HFFc6 (cell line): ENCODE measurements around the gene UAP1L1. TPM values are rescaled to one million over a fixed set of nuclear protein-coding genes. Genes with fewer than 3 reads are reported as not detected.

ENCODE experiments used
- DNase-seq: peaks from one replicate; pipeline ENCODE4 v3.0.0-alpha.2; 2018
- H3K27ac Mint-ChIP-seq: 2 replicates; pipeline ENCODE4 v1.8.0; 2020; ENCODE audit warnings: mild to moderate bottlenecking, mixed read lengths
- H3K27me3 Mint-ChIP-seq: 2 replicates; pipeline ENCODE4 v1.8.0; 2021; ENCODE audit warnings: mild to moderate bottlenecking, moderate library complexity, mixed read lengths; ENCODE audit not compliant: insufficient read depth
- H3K36me3 Mint-ChIP-seq: 2 replicates; pipeline ENCODE4 v1.8.0; 2021; ENCODE audit warnings: low read depth, mixed read lengths
- H3K4me1 Mint-ChIP-seq: 2 replicates; pipeline ENCODE4 v1.8.0; 2020; ENCODE audit warnings: low read depth, mixed read lengths
- H3K4me3 Mint-ChIP-seq: 2 replicates; pipeline ENCODE4 v1.8.0; 2020; ENCODE audit warnings: mild to moderate bottlenecking, moderate library complexity, mixed read lengths
- H3K9me3 Mint-ChIP-seq: 2 replicates; pipeline ENCODE4 v1.8.0; 2020; ENCODE audit warnings: mild to moderate bottlenecking, mixed read lengths
- total RNA-seq, 6 experiments: library from RNA; stranded (reverse); fragmentation: NEBNext Ultra II Directional; extraction: Animal tissue kit (Norgen Biotek cat#: 25700); gene quantifications; 2 replicates in 1 of 6; 3 replicates in 5 of 6; pipeline ENCODE4 v1.2.3, GENCODE V29; 2021
- TF ChIP-seq, protein P1 (sequence below): fragments of 200-600 bp; sonication (generic); IDR thresholded peaks from 2 replicates; pipeline ENCODE4 v1.5.0; 2021; ENCODE audit warnings: antibody characterized with exemption, mild to moderate bottlenecking

Gene UAP1L1
- total RNA-seq, 6 experiments from 2014 or later: 9.4 to 13.1 (median 10.6) TPM

DNA sequence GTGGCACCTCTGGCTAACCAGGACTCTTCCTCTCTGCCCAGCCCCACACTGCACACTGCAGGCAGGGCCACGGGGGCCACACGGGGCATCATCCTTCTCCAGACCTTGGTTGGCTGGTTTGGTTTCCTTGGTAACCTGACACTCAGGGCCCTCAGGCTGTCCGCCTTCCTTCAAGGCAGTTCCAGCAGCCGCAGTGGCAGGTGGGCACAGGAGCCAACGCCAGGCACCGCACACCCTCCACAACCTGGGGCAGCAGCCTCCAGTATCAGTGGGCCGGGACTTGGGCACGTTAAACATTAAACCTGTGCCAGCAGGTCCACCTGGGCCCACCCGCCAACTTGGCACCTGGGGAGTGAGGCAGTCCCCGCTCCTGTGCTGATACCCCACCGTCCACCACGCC lies 33.3 kb upstream of the UAP1L1 start:
- TF ChIP-seq, protein P1, sequence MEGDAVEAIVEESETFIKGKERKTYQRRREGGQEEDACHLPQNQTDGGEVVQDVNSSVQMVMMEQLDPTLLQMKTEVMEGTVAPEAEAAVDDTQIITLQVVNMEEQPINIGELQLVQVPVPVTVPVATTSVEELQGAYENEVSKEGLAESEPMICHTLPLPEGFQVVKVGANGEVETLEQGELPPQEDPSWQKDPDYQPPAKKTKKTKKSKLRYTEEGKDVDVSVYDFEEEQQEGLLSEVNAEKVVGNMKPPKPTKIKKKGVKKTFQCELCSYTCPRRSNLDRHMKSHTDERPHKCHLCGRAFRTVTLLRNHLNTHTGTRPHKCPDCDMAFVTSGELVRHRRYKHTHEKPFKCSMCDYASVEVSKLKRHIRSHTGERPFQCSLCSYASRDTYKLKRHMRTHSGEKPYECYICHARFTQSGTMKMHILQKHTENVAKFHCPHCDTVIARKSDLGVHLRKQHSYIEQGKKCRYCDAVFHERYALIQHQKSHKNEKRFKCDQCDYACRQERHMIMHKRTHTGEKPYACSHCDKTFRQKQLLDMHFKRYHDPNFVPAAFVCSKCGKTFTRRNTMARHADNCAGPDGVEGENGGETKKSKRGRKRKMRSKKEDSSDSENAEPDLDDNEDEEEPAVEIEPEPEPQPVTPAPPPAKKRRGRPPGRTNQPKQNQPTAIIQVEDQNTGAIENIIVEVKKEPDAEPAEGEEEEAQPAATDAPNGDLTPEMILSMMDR: no peak
- peaks cover 6% of the 10 kb centered on the region; the same call in 1 of the 2 replicates for H3K4me1 Mint-ChIP-seq
- H3K27ac Mint-ChIP-seq: no peak overlapping the region

DNA sequence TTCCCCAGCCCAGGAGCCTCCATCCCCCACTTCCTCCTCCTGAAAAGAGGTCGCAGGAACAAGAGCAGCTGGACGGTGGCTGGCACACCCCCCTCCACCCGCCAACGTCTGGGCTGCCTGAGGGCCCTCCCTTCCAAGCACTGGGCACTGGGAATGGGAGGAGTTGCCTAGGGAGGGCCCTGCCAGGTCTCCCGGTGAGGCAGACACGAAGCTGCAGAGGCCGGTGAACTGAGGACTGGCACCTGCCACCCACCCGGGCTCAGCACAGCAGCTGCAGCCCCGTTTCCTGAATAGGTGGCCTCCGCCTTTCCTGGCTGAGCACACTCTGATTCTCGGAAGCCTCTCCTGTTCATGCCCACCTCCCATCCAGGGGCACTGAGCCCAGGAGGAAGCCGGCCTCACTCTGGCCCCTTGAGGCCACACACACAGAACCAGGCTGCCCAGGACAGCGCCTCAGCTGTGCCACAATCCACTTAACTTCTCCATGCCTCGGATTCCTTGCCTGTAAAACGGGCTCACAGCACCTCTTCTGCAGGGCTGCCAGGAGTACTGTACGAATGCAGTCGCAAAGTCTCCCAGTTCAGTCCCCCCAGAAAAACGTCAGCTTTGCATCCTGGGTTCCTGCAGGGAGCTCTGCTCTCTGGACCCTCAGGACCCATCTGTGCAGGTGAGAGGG lies 32.7 kb upstream of the UAP1L1 start:
- Mint-ChIP-seq H3K27me3 (peaks cover 6% of the 10 kb centered on the region), H3K27ac (no peak overlapping the region), H3K4me1 (peaks cover 6% of the 10 kb centered on the region; the same call in 1 of the 2 replicates), H3K36me3 (no peaks in the 10 kb centered on the region), H3K4me3 (peak overlapping the region; percentile 85), H3K9me3 (no peaks in the 10 kb centered on the region)
- TF ChIP-seq, protein P1: no peak
- DNase-seq: no peak

More for the DNA sequence above, 33.3 kb upstream of the UAP1L1 start:
- H3K36me3 Mint-ChIP-seq: no peaks in the 10 kb centered on the region
- peaks cover 3% of the 10 kb centered on the region for H3K27me3 Mint-ChIP-seq
- H3K9me3 Mint-ChIP-seq: no peaks in the 10 kb centered on the region
- no peak overlapping the region for H3K4me3 Mint-ChIP-seq
- no peak for DNase-seq

DNA sequence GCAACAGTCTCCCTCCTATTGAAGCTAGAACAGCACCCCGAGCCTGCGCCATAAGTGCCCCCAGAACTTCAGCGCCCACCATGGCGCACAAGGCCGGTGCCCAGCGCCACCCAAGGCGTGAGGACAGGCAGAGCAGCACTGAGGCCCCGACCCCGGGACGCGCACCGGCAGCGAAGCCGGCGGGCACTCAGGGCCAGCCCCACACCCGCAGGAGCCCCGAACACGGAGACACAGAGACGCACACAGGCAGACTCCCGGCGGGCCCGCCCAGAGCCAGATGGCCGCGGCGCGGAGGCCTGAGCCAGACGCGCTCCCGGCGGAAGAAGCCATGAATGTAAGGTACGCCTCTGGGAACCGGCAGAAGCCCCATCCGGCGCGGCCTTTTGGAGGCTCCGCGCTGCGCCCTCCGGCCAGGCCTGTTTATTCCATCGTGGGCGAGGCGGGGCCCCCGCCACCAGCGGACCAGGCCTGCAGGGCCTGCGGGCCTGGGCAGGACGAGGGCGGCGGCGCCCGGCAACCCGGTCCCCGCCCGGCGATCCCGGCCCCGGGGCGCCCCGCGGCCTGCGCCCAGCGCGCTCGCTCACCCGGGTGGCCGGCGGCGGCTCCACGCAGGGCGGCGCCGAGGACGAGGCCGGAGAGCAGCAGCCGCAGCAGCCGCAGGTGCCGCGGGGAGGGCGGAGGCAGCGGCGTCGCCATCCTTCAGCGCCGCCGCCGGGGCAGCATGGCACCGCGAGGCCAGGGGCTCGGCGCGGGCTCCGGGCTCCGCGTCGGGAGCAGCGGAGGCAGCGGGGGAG lies 31.8 kb upstream of the UAP1L1 start:
- Mint-ChIP-seq H3K9me3 (no peaks in the 10 kb centered on the region), H3K4me3 (peak overlapping the region; percentile 85), H3K27ac (no peak overlapping the region; the same call in 1 of the 2 replicates), H3K27me3 (peaks cover 8% of the 10 kb centered on the region), H3K4me1 (peaks cover 6% of the 10 kb centered on the region; the same call in 1 of the 2 replicates), H3K36me3 (no peaks in the 10 kb centered on the region)
- TF ChIP-seq, protein P1: no peak
- peak; percentile 20 for DNase-seq

DNA sequence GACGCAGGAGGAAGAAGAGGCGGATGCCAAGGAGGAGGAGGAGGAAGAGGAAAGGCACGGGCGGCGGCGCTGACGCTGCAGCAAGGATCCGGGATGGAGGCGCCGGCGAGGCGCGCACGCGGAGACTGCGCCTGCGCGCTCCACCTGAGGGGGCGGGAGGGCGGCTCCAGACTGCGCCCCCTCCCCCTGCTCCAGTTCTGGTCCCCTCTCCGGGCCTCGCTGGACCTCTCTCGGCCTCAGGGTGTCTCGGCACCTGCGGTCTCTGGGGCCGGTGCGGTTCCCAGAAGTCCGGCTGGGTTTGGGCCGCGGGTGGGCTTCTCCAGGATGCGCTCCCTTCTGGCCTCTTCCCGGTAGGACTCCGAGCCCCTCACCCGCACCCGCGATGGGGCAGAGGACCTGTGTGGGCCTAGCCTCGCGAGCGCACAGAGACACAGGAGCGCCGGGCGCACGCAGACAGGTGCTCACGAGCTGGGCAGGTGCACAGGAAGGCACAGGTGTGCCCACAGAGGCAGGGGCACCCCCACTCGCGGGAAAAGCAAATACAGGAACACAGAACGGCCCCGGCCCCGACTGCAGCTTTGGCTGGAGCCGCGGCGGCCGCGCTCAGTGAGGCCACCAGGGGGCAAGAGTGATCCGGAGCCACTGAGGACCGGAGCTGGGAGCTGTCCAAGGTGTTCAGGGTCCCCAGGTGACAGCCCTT lies 31.1 kb upstream of the UAP1L1 start, which contains the start of gene NPDC1:
TSS of gene NPDC1 (minus strand) at position 90 of the 700 bp plus-strand sequence. CDS start 188 bp downstream, outside the sequence.
- peak; percentile 61 for DNase-seq
- H3K4me1 Mint-ChIP-seq: peaks cover 6% of the 10 kb centered on the region; the same call in 1 of the 2 replicates
- no peaks in the 10 kb centered on the region for H3K9me3 Mint-ChIP-seq
- H3K27ac Mint-ChIP-seq: no peak within 1 kb of the TSS; the same call in 1 of the 2 replicates
- peaks cover 8% of the 10 kb centered on the region for H3K27me3 Mint-ChIP-seq
- no peaks in the 10 kb centered on the region for H3K36me3 Mint-ChIP-seq
- H3K4me3 Mint-ChIP-seq: peak within 1 kb of the TSS; percentile 85
- TF ChIP-seq, protein P1: peak; percentile 94
